HG02610 (cell line): ENCODE data around the gene ACAA1.
"Not testable (repeated sequence)": the region's sequence is repeated elsewhere in the genome, so short reads cannot be mapped to it uniquely, and the experiment has no call there.

ENCODE experiments used
- ATAC-seq: cut with Tn5 transposase; IDR thresholded peaks from one replicate; pipeline ENCODE4 v1.9.1; 2021; ENCODE audit warnings: mild to moderate bottlenecking, moderate library complexity; ENCODE audit not compliant: unreplicated experiment

The ACAA1 gene

DNA sequence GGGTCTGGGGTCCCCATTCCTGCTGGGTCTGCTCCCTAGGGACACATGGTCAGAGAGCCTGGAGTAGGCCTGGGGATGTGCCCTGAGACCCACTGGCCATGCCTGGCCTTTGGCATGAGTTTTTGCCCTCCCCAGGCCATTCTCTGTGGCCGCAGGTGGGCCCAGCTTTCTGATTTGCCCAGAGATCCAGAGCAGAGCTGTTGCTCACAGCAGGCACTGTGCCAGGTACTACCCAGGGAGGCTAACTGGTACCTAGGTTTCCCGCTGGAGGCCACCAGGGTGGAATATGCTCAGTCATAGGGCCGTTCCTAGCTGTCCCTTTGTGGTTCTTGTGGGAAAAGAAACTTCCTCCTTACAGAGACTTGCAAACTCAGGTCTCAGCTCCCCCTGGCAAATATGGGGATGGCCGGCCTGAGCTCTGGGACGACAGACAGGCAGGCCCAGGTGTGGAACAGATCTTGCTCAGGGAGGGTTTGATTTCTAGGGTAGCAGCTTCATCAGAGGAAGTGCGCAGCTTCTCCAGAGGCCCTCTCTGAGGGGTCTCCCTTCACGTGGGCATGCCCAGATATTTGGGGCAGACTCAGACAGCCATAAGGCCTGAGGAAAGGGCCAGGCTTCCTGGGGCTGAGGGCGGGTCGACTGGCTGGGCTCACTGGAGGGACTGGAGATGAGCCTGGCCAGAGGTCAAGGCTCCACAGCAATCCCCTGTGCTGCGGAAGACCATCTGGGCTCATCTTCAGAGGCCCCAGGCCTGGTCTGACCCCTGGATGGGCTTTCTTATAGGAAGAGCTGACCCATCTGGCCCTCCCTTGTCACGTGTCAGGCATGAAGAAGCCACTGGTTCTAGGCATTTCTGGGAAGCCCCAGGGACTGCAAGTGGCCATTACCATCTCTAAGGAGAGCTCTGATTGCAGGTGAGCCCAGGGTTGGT, 28.0 kb downstream of the ACAA1 start:
- no peak for ATAC-seq

DNA sequence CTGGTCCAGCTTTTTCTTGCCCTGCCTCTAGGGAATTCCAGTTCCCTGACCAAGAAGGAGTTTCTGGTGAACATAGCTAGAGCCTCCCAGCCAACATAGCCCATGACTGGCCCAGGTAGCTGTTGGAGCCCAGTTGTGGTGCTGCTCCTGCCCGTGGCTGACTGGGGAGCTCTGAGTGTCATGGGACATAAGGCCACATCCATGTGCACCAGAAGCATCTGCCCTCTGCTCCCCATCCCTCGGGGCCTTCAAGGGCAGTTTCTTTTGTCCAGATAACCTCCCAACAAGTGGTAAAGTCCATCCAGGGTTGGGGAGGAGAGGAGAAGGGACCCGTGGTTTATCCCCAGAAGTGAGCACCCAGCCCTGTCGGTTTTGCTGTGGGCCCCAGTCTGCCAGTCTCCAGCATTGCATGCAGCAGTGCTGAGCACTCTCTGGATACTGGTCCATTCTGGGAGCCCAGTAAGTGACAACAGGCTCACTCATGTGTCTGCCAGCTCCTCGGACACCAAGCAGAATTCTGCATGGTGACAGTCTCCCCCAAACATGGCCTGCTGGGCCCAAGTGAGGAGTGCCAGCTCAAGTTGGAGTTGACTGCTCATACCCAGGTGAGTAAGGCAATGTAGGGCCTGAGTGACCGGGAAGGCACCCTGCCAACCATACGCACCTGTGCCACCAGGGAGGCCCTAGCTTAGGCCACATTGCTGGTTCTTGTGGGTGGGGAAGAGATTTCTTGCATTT, 28.8 kb downstream of the ACAA1 start:
- ATAC-seq = no peak

DNA sequence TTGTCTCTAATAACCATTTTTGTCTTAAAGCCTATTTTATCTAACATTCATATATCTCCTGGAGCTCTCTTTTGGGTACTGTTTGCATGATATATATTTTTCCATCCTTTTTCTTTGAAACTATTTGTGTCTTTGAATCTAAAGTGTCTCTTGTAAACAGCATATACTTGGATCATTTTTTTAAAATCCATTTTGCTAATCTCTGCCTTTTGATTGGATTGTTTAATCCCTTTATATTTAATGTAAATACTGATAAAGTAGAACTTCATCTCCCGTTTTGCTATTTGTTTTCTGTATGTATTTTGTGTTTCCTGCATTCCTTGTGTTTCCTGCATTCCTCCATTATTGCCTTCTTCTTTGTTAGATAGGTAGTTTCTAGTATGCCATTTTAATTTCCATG, 31.4 kb downstream of the ACAA1 start:
- ATAC-seq = no peak

DNA sequence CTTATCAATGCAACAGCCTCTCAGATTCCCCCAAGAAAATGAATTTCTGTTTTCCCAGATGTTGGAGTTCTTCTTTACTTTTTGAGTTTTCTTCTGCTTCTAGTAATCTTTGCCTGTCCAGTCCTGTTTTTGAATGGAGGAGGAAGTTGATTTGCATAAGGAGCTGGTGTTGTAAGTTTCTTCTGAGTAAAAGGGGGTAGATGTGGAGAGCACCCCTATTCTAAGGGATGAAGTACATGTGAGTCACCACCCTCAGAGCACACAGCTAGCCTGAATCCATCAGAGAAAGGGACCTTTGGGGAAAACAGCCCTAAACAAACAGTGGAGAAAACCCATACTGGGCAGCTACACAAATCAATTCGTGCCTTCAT, 34.5 kb downstream of the ACAA1 start:
- ATAC-seq = no peak

DNA sequence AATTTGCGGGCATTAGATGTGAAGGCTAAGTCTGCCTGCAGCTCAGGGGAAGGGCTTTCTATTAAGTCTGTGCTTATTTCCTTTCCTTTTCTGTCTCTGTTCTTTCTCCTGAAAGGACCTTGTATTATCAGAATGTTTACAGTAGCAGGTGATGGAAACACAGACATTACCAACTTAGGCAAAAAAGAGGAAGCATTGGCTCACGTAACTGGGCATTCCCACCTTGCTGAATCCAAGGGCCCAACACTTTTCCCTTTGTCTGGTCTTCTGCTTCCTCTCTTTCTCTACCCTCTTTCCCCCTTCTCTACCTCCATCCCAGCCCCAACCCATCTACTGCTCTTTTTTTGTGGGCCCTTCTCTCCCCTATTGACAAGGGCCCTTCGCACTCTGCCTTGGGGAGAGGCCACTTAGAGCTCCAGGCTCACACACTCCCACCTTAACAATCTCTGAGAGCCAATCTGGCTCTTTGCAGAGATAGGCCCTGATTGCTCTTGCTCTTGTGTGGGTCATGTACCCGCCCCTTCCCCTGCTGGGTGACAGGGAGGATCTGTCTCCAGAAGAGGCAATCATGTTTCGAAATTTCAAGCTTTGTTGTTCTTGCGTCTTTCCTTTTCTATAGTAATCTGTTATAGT, 35.0 kb downstream of the ACAA1 start:
- no peak for ATAC-seq

DNA sequence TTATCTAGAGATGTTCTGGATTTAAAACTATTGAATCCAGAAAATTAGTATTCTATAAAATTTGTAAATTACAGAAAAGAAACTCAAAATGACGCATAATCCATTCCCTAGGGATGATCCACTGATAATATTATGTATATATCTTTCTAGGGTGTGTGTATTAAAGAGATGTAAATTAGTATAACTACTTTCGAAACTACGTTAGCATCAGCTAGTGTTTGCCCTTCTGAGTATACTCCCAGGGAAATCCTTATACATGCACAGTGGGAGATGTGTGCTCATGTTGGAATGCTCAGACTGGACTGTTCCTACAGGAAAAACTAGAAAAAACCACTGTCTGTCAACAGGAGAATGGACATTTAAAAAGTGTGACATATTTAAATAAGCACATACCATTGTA, 36.4 kb downstream of the ACAA1 start:
- ATAC-seq = no peak

DNA sequence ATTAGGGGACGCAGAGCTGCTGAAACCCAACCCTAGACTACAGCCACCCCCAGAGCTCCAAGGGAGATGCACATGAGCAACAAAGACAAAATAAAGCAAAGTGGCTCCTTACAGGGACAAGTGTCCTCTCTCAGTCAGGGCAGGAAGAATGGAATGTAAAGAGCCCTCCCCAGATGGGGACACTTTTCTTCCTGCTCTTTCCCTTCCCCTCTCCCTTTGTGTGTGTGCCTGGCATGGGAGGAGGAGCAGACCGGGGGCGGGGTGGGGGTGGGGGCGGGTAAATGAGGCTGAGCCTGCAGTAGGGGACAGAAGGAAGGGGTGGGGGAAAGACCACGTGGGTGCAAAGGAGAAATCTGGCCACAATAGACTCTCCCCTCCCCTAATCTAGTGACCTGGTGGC, 37.4 kb downstream of the ACAA1 start:
- no peak for ATAC-seq

DNA sequence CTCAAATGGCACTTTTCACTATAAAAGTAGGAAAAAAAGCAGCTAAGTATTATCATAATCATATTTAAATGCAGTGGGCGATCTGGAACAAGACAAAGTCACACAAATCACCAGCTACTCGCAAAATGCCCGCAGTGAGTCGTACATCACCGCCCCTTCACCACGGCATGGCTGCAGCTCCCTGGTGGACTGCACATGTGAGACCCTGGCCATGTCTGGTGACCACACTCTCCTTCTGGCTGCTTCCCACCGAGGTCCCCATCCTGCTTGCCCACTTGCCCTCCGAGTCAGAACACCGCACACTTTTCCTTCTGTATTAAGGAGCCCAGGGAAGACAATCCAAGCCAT, 38.6 kb downstream of the ACAA1 start:
- ATAC-seq = no peak

DNA sequence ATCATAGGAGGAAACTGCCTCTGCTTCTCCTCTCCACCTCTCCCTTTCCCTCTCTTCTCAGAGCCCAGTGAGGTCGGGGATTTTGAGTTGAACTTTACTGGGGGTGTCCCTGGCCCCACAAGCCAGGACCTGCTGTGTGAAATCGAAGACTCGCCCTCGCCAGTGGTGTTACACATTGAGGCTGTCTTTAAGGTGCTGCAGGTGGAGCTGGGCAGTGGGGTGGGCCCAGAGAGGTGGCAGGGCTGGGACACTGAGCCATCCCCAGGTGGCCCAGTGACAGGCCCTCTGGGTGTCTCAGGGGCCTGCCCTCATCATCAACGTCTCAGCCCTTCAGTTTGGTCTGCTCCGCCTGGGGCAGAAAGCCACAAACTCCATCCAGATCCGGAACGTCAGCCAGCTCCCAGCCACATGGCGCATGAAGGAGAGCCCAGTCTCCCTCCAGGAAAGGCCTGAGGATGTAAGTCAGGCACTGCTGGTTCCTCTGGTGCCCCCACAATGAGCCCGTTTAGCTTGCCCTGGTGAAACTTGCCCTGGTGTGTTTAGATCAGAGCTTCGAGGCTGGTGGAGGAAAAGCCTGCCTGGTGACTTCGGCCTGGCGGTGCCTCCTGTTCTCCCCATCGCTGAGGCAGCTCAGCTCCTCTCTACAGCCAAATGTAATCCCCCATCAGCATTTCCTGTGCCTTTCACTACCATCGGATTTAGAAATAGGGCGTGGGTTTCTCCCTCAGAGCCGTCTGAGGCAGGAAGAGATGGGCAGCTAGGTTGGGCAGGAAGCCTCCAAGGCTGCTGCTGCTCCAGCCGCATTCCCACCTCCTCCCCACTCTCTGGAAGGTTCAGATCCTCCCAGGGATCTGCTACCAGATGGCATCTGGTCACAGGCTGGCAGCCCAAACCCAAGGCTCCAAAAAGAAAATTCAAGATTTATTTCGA, 39.2 kb downstream of the ACAA1 start:
- ATAC-seq = no peak

DNA sequence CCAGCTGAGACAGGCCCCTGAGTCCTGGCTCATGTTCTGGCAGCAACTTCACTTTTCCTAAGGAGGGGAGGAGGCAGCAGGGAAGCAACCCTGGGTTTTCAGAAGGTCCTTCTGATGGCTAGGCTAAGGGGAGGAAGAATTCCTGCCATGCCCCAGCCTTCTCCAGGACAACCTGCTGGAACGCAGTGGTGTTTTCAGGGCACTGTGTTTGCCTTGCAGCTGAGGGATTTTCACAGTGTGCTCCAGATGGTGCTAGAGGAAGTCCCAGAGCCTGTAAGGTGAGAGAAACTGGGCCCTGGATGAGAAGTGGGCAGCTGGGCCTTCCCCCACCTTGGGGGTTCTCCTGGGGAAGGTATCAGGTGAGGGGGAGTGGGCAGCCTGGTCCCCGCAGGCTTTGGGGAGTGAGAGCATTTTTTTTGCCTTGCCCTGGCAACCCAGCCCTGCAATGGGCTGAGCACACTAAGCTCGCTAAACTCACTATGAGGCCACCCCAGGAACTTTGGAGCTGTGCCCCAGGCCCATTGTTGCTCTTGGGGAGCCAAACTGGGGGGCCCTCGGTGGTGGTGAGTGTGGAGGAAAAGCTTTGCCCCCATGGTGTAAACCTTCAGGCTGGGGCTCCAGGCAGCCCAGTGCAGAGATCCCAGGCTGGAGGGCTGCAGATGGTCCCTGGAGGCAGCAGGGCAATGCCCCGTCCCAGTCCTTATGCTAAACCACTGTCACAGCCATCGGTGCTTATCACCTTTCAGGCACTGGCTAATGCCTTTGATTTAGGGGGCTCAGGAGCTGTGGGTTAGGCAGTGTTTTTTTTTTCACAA, 41.1 kb downstream of the ACAA1 start:
- no peak for ATAC-seq

DNA sequence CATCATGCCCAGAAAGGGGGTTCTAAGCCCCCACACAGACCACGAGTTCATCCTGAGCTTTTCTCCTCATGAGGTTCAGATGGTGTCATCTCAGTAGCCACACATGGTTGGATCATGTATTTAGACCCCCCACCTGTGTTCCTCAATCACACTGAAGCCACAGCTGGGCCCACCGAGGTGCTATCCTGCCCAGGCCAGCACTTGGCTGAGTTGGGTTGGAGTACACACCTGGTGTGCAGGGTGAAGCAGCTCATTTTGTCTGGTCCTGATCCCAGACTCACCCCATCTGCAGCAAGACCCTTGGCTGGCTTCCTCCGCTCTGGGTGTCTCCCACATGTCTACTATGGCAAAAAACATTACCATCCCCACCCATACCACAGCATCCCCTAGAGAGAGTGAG, 41.9 kb downstream of the ACAA1 start:
- ATAC-seq = no peak

DNA sequence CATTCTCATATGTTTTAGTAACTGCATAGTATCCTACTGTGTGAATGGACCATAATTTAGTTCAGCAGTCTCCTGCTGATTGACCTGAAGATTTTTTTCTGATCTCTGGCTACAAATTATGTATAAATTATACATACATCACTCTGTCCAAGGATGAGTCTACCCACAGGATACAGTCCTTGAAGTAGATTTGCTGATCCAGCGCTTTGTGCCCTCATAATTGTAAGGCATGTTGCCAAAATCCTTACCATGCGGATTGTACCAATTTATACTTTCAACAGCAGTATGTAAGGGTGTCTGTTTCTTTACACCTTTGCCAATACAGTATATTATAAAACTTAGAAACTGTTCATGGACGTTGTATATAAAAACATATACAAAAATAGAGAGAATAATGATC, 46.5 kb downstream of the ACAA1 start:
- ATAC-seq = no peak

DNA sequence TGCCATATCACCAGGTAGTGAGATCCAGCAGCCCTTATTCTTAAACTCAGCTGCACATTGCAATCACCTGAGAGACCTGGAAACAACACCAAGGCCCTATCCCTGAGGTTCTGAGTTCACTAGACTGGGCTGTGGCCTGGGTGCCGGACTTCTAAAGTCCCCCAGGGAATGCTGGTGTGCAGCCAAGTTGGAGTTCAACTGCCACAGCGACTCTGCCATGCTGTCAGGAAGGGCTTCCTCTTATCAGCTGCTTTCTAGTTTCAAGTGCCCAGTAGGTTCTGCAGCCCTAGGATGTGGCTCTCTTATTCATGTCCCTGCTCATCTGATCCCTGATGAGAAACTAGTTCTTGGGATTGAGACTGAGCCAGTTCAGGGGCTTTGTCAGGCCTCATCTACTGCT, 47.8 kb downstream of the ACAA1 start:
- no peak for ATAC-seq

DNA sequence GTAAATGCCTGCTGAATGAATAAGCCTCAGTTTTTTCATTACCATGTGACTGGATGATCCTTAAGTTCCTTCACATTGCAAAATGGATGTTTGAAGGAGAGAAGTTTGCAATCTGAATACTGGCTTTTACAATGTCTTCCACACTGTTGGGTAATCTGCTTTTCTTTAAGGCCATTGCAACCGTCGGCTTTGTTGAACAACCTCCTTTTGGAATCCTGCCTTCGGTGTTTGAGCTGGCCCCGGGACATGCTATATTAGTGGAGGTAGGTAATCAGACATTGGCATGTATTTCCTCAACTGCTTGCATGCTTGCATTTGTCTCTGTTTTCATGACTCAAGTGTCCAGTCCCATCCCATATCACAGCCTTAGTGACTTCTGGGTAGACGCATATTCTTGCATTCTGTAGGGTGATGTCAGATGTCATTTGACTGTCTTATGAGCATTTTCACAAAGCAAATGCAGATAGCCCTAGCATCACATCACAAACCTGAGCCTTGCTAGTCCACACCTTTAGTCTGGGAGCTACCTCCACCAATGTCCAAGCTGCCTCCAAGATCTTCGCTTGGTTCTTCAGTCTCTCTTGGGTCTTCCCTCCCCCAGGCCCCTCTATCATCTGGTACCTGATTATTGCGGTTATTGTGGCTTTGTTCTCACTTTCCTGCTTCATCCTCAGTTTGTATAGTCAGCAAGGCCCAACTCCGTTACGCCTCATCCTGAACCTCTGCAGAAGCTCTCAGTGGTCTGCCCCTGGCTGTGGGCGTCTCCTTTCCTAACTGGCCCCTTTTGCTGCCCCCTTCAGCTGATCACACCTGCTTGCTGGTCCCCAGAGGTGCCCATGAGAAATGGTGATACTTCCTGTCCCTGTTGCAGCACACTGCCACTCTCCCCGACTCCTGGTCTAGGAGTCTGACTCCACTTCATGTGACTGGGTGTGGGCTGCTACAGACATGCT, 48.5 kb downstream of the ACAA1 start:
- no peak for ATAC-seq

DNA sequence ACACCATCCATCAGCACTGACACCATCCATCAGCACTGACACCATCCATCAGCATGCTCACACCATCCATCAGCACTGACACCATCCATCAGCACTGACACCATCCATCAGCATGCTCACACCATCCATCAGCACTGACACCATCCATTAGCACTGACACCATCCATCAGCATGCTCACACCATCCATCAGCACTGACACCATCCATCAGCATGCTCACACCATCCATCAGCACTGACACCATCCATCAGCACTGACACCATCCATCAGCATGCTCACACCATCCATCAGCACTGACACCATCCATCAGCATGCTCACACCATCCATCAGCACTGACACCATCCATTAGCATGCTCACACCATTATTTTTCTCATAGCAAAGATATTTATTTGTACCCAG, 49.6 kb downstream of the ACAA1 start:
- not testable (repeated sequence) for ATAC-seq

DNA sequence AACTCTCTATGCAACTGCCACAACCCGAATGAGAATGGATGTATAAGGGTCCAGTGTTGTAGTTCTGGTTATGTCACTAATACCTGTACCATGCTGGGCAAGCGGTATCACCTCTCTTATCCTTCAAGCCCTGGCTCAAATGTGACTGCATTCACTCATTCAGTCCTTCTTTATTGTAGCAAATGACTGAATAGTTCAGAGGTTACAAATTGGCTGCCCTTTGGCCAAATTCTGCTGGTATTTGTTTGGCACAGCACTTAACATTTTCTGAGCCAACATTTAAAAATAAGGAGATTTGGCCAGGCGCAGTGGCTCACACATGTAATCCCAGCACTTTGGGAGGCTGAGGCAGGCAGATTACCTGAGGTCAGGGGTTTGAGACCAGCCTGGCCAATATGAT, 50.4 kb downstream of the ACAA1 start:
- ATAC-seq = no peak

DNA sequence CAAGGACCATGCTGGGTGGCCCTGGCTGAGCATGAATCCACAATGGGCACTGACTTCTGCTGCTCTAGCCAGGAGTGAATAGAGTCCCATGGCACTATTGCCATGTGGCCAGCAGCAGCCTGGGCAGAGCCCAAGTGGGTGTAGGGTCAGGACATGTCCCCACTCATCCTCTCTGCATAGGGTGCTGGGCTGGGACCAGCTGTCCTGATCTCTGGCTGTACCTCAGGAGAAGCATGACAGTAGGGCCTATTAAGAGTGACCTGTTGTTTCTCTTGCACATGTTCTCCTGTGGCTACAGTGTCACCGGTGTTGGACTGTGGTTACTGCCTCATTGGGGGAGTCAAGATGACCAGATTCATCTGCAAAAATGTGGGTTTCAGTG, 51.0 kb downstream of the ACAA1 start:
- no peak for ATAC-seq

DNA sequence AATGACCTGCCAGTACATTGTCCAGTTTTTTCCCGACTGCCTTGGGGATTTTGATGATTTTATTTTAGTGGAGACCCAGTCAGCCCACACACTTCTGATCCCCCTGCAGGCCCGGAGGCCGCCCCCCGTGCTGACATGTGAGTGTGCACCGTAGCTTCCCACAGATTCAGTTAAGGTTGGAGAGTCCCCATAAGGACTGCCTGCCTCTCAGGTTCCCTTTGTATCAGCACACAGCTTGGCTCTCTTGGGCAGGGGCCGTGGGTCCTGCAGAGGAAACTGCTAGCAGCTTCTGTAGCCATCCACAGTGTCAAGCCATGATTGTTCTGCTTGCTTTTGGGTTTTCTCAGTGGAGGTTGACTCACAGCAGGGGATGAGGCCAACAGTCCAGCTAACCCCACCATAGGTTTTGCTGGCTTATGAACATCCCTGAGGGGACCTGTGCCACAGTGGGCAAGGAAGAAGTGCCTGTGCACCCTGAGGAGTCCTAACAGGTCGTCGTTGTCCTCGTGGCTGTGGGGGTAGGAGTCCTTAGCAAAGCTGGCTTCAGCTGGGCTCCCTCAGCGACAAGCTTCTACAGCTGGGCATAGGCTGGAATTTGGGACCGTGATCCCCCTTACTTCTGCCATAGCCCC, 51.5 kb downstream of the ACAA1 start:
- ATAC-seq = no peak
